GM18873 (cell line): ENCODE measurements around the gene TBC1D7.

ENCODE experiments used
- ATAC-seq: cut with Tn5 transposase; IDR thresholded peaks from one replicate; pipeline ENCODE4 v1.9.1; 2021; ENCODE audit warnings: mild to moderate bottlenecking, moderate library complexity, moderate number of reproducible peaks; ENCODE audit not compliant: unreplicated experiment, low FRiP score

The TBC1D7 gene

DNA sequence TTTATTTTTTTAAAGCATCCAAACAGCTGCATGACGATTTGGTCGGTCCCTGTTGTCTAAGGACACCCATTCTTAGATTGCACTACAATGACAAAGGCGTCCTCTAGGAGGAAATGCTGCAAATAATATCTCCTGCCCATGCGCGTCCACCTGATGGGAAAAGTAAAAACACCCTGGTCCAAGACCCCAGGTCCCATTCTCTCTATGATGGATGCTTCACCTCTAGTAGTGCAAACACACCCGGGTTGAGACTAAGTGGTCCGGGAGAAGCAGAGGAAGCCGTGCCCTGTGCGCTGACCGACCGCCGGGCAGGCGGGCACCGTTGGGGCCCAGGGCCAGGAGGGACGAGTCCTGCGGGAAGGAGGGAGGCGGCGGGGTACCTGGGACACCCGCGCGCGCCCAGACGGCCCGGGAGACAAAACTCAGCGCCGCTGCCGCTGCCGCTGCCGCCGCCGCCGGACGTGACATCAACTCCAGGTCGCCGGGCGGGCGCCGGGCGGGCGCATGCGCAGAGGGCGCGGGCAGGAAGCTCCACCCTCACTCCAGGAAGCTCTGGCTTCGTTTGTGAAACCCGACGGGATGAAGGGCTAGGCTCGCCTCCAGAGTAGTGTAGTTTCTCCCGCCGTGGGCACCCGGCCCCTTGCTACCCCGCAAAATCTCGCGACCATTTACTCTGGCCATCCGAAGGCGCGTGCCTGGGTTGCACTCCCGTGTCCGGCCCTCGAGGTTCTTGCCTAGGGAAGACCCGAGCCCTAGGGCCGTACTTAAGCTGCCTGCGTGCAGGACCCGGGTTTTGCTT is at the start of gene TBC1D7:
Gene TBC1D7 (minus strand): TSS at position 462 of the 799 bp plus-strand sequence. CDS start 1,639 bp downstream, outside the sequence.
- ATAC-seq: peak; percentile 87

DNA sequence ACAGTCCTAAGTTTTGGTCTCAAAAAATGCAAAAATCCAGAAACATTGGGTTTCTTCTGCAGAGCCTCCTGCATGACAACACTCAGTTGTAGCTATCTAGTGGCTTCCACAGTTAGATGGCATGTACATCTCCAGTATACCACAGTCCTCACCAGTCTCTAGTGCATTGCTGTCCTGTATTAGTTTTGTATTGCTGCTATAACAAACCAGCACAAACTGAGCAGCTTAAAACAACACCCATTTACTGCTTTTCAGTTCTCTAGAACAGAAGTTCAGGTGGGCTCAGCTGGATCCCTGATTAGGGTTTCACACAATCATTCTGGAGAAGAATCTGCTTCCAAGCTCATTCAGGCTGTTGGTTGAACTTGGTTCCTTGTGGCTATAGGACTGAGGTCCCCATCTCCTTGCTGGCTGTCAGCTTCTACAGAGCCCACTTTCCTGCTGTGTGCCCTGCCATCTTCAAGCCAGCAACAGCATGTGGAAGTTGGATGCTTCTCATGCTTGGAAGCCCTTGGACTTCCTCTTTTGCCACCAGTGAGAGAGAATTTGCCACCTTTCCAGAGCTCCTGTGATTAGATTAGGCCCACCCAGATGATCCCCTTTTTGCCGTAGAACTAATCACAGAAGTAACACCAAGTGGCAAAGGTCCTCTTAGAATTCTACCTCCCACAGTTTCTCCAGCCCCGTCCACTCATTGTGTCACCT is 48.9 kb upstream of the TBC1D7 start:
- ATAC-seq: no peak

DNA sequence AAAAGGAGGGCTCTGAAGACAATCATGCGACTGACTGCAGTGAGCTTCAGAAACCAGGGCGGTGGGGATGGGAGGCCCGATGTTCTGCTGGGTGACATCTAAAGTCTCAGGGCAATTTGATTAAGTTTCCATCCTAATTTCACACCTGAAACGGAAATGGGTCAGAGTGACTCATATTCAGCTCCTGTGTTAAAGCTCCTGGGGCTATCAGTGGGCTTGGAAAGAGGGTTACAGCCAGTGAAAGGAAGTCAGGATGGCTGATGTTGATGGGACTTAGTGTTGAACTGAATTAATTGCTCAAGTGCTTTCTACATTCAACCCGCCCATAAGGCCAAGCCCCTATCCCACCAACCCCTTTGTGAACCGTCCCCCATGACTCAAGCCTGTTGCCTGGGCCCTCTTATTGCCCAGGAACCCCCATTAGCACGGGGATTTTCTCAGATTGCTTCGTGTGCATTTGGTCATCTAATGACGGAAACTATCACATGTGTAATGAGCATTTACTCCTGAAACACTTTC is 47.1 kb upstream of the TBC1D7 start:
- ATAC-seq: no peak

DNA sequence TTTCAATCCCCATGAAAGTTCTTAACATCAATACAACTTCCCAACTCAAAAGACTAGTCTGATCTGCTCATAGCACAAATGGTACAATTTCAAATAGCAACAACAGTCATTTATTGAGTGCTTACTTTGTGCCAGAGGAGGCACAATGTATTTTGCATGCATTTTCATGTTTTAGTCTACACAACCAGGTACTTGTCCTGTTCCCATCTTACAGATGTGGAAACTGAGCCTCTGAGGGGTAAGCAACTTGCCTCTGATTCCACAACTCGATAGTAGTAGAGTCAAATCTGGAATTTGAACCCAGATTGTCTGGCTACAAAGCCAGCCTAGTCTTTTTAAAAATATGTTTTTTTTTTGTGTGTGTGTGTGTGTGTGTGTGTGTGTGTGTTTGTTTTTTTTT is 45.6 kb upstream of the TBC1D7 start:
- no peak for ATAC-seq

DNA sequence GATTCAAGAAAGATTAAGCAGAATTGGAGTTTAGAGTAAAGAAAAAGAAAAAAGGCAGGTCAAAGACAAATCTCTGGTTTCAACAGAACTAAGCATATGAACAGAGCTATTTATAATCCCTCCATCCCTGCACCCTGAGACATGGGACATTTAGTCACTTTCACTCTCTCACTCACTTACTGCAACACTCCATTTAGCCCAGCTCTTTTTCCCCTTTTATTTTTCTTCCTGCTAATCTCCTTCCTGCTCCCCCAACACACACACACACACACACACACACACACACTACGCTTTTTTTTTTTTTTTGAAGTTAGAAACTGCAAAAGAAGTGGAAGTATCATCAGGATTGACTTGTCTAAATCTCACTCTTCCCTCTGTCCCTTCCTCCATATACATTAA is 45.1 kb upstream of the TBC1D7 start:
- ATAC-seq: no peak

DNA sequence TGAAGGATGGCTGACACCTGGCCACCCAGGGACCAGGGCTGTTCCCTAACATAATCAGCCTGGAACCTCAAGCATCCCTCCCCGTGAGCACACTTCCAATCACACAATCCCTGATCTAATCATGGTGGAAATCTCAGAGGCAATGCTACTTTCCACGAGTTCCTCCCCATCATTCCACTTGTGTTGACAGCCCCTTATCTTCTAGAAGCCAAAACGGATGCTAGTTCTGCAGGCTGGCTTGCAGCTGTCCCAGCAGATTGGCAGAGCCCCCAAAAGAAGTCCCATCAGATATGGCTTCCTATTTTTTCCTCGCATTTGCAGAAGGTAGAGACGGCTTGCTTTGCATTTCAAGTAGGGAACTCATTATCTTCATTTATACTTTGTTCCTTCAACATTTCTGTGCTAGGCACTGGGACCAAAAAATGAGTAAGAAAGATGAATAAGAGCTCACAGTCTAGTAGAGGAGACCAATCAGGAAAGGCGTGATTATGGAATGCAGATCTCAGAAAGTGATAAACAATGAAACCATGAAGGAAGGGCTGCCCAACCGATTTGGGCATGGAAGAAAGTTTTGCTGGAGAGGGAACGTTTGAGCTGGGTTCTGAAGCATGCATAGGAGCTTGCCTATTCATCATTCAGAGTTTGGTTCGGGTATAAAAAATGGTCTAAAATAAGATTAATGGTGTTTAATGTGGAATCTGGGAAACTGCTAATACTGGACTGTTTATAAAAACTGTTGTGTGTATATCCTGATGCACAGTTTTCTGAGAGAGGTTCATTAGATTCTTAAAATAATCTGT is 44.6 kb upstream of the TBC1D7 start:
- ATAC-seq: no peak

DNA sequence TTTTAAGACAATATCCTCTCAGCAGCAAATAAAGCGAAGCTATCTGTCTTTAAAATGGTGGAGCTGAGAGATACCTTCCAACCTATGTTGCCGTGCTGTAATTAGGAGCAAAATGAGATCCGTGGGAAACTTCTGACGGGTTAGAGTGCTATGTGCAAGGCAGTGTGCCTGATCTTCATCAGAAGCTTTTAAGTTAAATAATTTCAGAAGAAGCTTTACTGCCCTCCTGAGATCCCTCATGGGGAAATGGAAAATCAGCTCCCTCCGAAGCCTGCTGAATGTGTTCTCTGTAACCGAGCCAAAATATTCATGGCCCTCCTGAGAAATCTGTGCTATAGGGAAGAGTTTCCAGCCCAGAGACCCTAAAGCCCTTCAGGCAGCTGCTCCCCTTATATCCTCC is 43.7 kb upstream of the TBC1D7 start:
- ATAC-seq: no peak

DNA sequence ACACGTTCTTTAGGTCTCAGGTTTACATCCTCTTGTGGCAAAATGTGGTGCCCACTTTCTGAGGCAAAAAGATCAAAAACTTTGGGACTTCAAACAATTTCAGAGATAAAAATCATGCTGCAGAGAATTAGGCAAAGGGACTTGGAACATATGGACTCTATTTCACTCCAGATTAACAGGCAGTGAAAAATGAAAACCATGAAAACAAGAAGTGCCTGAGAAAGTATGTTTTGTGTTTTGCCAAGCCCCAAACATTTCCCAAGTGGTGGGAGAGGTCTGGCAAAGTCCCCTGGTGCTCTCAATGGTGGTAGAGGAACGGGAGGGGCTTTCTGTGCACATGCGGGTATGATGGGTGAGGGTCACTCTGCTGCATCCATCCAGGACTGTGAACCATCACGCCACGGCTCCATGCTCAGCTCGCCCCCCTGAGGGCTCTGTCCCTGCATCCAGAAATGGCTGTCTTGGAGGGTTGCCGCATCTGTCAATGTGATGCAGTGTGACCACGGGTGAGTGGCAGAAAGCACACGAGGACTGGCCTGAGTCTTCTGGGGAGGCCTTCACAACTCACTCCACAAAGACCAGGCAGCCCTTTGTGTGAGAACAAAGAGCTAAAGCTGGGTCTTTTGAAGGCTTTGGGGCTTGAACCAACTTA is 43.2 kb upstream of the TBC1D7 start:
- ATAC-seq: no peak

DNA sequence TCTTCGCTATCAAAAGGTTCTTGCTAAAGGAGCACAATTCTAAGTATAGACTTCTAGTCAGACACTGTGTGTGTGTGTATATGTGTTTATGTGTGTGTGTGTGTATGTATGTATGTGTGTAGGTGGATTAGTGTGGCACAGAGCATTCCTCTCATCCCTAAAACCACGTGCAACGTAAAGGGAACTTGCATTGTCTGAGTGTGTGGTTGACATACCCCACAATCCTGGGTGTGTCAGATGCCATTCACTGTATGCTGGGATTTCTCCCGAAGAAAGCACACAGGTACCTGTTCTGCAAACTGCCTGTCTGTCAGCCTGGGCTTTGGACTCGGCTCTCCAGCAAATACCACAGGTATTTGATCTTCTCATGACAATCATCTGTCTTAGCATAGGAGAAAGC is 42.3 kb upstream of the TBC1D7 start:
- no peak for ATAC-seq

DNA sequence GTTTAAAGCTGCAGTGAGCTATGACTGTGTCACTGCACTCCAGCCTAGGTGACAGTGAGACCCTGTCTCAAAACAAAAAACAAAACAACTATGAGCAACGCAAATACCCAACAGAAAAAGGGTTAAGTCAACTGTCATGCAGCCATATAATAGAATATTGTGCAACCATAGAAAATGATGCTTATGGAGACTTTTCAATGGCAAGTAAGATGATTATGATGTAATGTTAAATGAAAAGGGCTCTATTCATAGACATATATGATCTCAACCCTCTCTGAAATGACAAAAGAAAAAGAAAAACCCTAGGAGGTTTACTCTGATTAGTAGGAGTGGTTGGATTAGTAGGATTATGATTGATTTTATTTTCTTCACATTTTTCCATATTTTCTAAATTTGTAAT is 41.3 kb upstream of the TBC1D7 start:
- ATAC-seq: no peak

DNA sequence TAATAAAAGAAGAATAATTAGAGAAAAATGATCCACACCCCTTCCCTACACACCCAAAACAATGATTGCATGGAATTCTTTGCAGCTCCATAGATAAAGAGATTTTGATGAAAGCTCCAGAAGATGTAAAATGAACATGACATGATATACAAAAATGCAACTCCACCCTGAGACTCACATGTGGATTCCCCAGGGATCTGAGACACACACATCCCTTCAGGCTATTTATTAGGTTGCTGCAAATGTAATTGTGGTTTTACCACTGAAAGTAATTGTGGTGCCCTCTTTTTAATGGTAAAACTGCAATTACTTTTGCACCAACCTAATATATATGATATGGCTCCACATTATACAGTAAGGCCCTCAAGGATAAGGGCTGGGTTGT is 40.4 kb upstream of the TBC1D7 start:
- ATAC-seq: no peak

DNA sequence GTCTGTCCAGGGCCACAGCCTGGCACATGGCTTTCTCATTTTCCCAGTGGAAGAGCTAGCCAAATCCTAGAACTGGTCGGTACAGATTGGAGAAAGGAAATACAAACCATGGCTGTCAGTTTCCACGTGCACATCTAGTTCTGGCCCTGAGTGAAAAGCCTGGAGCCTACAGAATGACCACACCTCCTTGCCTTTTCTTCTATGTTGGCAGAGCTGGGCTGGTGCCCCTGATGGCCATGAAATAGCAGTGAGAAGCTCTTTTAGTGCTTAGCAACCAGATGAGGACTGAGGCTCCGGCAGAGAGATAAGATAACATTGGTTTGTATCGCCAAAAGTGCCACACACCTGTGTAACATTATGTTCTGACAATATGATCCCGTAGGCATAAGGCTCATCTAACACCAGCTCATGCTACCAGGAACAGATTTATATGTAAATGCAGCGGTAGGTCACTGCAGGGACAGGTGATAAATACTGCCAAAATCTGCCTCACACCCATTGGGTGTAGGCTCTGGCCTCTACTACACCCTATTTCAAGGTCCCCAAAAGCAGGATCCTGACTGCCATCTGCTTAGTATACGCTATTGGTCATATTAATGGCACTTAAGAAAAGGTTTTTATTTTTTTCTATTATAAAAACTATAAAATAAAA is 39.9 kb upstream of the TBC1D7 start:
- ATAC-seq: no peak

DNA sequence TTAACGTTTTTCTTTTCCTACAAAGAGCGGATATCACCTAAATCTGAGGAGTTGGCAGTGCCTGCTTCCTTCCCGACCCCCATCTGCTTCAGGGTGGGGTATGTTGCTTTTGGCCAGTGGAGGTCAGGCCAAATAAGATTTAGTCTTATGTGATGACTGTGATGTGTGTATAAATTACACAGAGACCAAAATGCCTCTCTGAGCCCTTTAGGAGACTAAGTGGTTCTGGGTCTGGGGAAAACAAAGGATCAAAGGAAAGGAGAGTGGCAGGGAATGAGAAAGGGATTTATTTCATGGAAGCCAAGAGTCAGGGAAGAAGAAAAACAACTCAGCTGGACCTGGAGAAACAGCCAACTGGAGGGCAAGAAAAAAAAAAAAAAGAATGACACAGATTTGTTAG is 39.1 kb upstream of the TBC1D7 start:
- ATAC-seq: no peak

DNA sequence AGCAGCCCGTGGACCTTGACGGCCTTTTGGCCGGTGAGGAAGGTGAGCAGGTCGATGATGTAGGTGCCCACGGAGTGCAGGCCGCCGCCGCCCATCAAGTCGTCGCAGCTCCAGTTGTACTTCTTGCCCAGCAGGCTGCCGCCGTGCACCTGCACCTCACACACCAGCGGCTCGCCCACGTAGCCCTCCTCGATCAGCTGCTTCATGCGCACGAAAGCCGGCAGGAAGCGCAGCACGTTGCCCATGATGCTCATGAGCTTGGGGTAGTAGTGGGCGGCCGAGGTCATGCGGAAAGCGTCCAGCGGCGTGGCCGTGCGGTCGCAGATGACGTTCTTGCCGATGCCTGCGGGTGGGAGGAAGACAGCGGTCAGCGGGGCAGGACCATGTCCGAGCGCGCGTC is 37.0 kb upstream of the TBC1D7 start:
- ATAC-seq: no peak

DNA sequence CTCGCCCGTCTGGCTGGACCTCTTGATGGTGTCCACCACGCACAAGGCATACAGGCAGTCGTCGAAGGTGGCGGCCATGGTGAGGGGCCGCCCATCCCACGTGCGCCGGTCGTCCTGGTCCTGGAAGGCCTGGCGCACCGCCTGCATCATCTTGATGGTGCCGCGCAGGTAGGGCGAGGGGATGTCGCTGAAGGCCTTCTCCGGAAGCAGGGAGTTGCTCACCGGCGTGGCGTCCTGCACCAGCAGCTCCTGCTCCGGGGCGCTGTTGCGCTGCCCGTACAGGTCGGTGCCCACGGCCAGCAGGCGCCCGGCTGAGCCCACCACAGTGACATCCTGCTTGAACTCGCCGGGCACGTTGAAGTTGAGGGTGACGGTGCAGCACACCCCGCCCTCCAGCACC is 36.5 kb upstream of the TBC1D7 start:
- no peak for ATAC-seq

DNA sequence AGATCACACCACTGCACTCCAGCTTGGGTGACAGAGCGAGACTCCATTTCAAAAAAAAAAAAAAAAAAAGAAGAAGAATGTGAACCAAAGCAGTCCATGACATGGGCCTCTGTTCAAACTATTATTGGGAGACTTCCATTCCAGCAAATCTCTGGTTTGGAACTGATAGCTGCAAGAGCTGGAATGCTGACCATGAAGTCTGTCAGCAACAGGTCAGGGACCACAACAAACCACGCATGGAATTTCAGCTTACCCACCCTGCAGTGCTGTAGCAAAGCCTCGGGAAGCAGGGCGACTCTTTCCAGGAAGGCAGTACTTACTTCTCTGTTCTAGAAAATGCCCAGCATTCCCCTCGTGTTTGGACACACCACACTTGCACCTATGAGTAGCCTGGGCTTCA is 34.1 kb upstream of the TBC1D7 start:
- ATAC-seq: no peak

DNA sequence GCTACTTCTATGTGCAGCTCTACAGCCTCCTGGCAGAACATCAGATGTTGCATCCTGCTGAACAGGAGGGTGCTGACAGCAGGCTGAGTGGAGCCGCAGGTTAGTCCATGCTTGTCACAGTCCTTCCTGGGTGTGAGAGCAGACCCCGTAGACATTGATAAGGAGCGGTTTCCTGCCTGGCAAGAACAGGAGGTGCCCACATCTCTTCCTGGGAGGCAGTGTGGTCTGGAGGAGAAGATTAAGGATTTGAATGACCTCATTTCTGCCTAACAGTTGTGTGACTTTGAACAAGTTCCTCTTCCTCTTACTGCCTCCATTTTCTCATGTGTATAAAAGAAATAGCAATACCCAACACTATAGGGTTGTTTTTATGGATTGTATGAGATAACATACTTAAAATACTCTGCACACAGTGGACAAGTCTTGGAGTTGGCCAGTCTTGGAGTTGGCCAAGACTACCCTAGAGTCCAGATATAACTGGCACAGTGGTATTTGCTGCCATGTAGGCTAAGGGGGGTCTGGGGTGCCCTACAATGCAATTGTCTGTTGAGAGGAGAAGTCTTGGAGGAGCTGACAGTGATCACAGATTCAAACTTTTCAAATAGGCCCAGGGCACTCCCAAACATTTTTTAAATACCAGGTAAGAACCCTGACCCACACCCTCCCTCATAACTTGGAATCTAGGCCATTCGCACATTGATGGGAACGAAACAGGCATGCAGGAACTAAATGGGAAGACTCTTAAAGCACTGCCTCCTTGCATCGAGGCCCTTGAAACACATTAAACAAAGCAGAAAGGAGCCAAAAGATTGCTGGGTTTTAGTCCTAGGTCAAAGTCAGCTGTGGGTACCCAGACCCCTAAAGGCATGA is 32.6 kb upstream of the TBC1D7 start:
- no peak for ATAC-seq

DNA sequence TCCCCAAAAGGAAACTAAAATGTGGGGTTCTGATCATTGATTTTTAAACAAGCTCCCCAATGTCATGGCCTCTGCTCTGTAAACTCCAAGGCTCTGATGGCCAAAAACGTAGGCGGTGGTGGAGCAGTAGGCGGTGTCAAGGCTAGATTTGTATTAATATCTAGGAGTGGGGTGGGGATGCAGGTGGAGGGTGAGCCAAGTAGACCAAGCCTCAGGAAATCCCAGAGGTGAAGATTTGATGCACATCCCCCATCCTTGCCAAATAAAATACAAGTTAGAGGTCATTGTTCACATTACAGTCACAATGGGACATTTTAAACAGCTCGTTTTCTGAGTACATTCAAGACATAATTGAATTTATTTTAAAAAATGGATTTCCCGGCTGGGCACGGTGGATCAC is 30.9 kb upstream of the TBC1D7 start:
- no peak for ATAC-seq

DNA sequence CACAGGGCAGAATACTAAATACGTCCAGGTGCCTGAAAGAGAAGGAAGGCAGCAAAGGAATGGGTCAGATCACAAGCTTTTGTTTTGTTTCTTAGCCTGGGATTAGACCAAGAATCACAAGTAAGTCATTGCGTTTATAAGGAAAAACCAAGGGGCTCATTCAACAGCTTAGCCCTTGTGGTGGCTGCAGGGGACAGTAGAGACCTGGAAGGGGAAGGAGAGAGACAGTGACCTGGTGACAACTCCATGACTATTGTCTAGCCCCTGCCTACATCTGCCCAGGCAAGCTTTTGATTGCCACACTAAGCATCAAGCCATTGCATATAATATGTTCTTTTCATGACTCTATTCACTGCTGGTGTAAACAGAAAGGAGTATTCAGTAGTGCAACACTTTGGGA is 30.2 kb upstream of the TBC1D7 start:
- no peak for ATAC-seq
